ENCODE measurements around the gene MRPL12.

Gene MRPL12

DNA sequence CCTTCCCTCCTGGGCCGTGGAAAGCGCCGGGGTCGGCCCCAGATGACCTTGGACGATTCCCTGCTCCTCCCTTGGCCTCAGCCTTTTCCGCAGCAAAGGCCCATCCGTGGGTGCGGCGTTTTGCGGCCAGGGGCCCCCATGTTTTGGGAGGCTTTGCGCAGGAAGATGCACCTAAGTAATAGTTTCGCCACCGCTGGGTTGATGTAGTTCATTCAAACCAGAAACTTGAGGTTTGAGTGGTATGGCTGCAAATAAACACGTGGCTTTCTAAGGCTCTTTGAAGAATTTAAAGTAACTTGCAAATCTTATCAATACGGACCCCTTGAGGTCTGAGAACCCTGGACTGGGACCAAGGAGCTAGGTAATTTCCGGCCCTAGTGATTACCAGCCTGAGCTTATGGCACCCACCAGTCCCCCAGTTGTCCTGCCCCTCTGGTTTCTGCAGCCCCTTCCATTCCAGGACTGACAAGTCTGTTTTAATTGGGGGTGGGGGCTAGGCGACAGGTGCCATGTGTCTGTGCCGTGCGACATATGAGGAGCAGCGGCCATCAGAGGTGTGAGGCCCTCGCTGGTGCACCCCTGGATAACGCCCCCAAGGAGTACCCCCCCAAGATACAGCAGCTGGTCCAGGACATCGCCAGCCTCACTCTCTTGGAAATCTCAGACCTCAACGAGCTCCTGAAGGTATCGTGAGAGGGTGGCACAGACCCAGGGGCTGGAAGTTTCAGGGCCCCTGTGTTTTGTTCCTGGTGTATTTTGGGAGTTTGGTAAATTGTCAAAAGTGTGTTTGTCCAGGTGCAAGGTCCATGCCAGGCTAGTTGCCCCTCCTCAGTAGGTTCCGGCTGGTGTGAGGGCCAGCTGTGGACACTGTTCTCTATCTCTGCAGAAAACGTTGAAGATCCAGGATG is 834 bp downstream of the MRPL12 start:
- DNase-seq, result no peak

DNA sequence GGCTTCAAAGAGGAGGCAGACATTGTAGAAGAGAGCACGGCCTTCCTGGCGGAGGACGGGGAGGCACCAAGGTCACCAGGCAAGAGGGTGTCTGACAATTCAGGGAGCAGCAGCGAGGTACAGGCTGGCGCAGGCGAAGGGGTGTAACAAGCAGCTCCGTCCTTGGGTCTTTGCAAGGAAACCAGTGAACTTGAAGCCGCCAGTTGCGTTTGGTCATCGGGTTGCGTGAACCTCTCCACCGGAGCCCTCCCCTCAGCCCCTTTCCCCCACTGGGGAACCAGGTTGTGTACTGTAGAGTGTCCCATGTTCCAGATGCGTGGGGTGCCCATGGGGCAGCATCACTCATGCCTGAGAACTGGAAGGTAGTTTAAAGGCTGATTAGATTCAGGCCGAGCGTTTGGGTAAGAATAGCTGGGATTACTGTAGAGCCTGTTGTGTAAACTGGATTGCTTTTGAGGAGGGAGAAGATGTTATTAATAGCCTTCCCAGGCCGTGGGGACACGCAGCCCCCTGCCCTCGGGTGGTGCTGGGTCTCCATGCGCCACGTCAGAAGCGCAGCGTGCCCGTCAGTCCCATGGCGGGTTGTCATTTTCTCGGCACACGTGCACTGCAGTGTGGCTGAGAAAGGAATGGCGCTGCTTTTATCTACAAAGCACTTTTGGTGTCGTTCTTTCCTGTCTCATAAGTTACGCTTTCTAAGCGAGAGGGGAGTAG is 2.5 kb downstream of the MRPL12 start:
- no peak for DNase-seq

DNA sequence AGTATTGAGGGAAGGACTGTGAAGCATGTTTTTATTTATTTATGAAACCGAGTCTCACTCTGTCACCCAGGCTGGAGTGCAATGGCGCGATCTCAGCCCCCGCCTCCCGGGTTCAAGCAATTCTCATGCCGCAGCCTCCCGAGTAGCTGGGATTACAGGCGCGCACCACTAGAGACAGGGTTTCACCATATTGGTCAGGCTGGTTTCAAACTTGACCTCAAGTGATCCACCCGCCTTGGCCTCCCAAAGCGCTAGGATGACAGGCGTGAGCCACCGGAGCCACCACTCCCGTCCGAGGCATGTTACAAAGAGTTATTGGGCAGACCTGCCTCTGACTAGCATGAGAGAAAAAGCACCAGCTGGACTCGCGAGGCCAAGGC is 3.1 kb downstream of the MRPL12 start:
- no peak for DNase-seq

DNA sequence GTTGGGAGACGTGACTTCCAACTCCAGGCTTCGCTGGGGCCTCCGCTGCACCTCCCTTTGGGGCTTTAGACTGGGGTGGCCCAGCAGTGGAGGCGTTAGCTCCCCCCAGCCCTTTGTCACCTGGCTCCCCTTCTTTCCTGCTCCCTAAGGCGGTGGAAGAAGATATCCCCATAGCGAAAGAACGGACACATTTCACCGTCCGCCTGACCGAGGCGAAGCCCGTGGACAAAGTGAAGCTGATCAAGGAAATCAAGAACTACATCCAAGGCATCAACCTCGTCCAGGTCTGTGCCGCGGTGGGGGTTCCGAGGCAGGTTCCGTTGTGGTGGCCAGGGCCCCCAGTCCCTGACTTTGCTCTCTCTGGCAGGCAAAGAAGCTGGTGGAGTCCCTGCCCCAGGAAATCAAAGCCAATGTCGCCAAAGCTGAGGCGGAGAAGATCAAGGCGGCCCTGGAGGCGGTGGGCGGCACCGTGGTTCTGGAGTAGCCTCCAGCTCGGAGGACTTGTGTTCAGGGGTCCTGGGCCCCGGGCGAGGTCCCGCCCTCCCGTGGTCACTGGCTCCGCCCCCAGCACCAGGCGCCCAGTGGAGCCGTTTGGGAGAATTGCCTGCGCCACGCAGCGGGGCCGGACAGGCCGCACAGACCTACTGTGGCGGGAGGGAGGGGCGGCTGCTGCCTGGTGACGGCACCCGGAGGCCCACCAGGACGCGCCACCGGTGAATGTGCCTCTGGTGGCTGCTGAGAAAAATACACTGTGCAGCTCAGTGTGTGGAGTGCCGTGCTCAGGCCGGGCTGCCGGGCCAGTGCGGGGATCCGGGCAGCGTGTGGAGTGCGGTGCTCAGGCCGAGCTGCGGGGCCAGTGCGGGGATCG is 3.8 kb downstream of the MRPL12 start:
- no peak for DNase-seq

DNA sequence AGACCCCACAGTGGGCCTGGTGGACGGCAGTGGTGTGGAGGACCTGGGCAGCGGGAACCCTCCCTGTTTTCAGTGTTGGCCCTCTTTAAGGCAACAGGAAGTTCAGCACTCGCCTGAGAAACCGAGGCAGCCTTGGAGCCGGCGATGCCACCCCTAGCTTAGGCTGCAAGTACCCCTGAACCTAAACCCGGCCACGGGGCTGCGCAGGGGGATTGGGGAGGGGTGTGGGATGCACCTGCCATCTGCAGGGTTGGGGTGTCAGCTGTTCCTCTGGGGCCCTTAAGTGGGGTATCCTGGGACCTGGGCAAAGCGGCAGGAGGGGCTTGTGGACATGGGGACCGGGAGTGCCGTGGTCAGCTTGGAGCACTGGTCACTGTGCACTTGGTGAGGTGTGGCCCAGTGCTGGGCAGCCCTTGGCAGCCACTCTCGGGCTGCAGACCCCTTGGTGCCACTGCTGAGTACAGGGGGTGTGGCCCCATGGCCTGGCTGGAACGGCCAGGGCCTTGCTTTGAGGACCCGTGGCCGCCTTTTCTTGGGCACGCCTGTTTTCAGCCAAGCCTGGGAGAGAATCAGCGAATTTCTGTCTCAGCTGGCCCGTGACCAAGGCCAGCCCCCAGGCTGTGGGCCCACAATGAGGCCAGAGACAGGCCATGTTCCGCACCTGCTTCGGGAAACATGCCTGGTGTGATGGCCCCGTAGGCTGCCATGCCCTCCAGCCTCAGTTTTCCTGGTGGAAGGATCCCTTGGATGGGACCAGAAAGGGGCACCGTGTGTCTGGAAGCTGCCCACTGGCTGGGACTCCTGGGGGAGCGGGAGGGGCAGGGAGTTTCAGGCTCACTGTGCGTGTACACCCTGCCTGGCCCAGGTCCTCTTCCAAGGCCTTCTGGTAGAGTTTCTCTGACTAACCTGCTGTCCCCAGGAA is 4.8 kb downstream of the MRPL12 start:
- DNase-seq, result no peak

DNA sequence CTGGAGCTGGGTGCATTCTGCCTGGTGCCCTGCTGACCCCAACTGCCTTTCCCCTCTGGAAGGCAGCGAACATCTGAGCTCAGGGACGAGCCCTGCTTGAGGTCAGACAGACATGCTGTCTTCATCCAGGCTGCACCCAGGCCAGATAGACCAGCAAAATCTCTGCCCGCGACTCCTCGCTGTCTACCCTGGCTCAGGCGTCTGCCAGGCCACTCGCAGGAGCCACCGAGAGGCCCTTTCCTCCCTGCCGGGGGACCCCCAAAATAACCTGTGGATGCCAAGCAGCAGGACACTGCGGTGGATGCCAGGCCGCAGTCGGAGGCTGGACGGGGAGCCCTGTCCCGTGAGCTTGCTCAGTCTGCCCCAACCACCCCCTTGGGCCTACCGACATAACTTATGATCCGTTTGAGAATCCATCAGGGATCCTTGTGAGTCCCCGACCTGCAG is 5.6 kb downstream of the MRPL12 start:
- no peak for DNase-seq

DNA sequence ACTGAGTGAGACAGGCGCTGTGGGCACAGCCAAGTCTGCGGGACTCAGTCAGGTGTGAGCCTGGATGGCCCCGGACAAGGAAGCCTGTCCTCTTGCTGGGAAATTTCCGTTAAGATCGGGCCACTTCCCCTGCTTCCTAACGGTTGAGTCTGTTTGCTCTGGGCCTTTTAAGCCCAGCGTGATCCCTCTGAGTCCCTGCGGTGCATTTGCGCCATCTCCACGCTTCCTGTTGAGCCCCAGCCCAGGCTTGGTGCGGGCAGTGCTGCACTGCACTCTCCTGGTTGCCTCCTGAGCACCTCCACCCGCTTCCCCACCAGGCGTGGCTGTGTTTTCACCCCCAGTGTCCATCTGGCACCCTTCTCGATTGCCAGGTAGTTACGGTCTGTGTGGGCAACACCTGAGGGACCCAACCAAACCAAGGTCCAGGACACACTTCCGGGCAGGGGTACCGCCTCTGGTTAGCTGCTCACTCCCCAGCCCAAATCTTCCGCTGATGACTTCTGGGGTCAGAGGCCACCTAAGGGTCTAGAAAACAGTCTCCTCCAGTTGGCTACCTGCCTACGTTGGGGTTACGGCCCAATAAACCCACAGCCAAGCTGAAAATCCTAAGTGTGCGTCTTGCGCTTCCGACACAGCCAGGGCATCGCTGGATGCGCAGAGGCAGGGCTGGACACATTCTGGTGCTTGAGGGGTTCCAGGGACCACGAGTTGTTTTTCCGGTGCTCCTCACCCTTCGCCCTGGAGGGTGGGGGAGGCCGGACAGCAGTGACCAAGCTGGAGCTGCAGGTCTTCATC is 7.5 kb downstream of the MRPL12 start:
- no peak for DNase-seq

DNA sequence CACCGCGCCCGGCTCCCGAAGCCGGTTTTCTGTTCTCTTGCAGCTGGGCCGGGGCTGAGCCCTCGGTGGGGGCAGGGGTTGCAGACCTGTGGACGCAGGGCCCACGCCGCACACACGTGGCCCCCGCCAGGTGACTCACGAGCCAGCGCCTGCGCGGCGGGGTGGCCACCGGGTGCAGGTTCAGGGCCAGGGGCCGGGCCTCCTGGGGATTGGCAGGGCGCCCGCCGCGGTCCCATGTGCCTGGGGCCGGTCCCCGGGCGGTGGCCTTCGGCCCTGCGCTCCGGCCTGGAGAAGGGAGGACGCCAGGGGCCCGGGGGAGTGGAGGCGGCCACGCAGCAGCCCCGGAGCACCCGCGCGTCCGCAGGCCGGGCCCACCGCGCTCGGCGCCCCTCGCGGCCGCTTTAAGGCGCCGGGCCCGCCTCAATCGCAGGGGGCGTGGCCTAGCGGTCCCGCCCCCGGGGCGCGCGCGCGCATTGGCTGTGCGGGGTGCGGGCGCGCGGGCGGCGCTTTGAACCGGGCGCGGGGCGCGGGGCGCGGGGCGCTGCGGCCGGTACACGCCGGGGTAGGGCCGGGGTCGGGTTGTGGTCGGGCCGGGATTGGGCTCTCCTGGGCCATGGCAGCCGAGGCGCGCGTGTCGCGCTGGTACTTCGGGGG is 8.8 kb downstream of the MRPL12 start, which contains the start of gene SLC25A10:
Gene SLC25A10, plus strand, starts transcription at position 471 of the 654 bp plus-strand sequence. Its CDS starts 143 bp downstream, at position 614.
- peak; percentile 71 for DNase-seq

DNA sequence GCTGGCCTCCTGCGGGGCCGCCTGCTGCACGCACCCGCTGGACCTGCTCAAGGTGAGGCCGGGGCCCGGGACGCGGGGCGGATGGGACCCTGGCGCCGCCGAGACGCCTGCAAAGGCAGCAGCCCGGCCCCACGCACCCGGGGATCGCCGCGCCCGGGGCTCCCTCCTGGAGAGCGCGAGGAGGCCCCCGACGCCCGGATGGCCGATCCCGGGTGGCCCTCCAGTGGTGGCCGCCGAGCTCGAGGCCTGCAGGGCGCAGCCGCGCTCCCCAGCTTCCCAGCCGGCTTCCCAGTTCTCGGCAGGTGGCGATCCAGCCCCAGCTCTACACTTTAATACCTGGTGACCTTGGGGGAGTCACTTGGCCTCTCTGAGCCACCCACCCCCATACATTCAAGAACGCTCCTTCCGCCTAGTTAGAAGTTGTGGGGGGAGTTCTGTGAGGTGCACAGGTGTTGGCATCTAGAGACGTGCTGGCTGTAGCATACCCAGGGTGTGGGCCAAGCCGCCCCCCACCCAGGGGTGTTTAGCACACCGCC is 9.4 kb downstream of the MRPL12 start:
- no peak for DNase-seq

DNA sequence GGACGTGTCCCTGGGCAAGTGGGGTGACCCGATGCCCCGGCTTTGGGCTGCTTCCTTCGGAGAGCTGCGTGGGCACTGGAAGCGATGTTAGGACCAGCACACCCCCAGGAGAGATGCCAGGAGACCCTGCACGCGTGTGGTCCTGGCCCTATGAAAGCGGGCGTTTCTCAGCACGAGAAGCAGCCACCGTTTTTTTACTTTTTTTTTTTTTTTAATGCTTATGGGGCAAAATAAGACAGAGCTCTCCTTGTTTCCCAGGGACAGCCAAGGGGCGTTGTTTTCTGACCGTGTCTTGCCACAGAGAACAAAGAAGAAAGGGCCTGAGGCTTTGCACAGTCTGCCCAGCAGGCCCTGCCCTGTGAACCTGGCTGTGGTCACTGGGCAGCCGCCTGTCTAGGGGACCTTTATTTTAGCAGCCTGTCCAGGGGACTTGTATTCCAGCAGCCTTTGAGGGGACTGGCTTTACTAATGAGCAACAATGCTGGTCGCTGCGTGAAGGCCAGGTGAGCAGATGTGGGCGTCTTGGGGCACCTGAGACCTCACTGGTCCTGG is 9.9 kb downstream of the MRPL12 start:
- DNase-seq, result no peak

DNA sequence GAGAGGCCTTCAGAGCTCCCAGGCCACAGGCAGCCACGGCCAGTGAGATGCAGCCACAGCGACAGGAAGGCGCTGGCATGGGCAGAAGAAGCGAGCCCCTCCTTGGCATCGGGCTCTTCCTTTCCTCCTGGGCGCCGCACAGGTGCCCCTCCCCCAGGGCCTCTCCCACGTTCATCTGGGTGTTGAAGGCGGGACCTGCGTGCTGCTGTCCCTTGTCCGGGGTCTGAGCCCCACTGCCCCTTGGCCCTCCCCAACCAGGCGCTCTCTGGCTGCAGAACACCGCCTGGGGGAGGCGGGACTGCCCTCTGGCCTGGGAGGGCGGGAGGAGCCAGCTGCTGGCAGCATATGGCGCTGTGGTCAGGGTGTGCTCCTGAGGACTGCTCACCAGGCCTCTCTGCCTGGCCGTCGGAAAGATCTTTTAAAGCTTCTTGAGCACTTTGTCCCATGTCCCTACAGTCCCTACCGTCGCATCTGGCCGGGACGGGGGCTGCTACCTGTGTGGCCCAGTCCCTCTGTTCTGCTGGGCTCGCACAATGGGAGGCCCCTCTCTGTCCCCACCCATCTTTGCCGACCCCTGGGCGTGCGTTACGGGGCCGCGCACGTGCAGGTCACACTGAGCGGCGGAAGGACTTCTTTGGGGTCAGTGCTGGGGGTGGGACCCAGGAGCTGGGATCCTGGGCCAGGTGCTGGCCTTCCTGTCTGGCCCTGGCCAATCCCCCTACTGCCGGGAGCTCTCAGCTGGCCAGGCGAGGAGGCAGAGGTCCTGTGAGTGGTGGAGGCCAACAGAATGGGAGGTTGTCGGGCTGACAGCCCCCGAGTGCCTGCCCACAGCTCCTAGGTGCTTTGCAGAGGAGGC is 10.6 kb downstream of the MRPL12 start:
- no peak for DNase-seq

DNA sequence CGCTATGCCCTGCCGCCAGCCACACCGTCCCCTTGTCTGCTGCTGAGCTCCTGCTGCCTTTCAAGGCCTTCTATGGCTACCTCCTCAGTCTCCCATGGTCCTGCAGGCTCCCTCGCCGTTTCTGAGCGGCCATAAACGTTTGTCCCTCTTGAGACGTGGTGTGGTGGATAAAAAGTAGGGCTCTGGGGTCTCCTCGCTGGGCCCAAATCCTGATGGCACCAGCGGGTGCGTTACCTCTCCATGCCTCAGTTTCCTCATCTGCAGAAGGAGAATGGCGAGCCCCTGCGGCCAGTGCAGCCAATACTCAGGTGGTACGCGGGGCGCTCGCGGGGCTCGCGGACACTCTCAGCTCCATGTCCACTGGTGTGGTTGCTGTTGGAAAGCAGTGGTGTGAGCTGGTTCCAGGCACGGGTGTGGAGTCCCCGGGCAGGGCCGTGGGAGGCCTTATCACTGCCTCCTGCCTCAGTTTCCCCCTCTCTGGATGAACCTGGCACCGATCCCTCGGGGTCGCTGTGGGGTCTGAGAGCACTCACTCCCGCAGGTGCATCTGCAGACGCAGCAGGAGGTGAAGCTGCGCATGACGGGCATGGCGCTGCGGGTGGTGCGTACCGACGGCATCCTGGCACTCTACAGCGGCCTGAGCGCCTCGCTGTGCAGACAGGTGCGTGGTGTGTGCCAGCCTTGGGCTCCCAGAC is 11.4 kb downstream of the MRPL12 start:
- DNase-seq, result no peak

DNA sequence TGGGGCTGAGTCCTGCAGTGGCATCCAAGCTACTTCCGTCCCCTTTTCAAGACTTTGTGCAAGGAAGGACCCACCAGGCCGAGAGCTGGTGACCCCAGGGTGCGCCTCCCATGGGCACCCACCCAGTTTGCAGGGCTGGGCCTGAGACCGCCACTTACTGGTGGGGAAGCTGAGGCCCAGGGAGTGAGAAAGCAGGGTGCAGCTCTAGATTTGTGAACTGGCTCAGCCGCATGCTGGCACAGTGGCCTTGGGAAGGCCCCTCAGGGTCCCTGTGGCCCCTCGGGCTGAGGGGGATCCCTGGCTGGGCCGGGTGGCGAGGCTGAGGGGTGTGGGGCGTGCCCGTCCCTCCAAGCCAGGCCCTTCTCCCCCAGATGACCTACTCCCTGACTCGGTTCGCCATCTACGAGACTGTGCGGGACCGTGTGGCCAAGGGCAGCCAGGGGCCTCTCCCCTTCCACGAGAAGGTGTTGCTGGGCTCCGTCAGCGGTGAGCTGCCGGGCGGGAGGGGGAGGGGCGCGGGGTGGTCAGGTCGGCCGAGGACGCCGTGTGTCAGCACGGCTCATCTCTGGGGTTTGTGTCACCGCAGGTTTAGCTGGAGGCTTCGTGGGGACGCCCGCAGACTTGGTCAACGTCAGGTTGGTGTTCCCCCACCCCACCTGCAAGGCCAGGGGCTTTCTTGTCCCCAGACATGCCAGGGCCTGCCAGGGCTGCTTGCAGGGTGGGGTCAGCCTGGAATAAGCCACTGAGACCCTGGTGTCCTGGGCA is 12.1 kb downstream of the MRPL12 start:
- DNase-seq, result no peak

DNA sequence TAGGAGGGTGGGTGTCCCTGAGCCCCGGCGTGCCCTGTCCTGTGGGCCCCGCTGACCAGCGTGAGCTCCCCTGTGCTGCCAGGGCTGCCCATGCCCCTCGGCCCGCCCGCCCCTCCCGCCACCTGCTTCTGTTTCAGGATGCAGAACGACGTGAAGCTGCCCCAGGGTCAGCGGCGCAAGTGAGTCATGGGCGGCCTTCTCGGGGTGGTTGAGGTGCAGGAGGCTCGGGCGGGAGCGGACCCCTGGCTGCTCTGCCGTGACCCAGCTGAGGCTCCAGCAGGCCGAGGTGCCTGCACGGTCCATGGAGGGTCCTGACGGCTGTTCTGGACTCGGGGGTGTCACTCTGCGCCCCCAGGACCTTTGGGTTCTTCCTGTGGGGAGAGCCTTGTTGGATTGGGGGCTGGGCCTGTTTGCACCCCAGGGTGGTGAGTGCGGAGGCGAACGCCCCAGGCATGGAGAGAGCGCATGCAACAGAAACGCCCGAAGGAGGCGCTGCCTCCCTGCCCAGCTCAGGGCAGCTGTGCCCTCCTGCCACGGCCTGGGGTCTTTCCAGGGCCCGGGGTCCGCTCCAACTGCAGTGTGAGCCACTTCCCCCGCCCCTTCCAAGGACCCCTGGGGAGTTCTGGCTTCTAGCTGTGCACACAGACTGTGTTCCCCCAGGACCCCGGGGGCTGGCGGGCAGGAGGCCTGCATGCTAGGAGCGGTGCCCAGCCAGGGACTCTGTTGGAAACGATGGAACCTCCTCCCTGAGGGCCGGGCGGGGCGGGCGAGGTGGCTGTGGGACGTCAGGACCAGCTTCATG is 12.9 kb downstream of the MRPL12 start:
- no peak for DNase-seq

DNA sequence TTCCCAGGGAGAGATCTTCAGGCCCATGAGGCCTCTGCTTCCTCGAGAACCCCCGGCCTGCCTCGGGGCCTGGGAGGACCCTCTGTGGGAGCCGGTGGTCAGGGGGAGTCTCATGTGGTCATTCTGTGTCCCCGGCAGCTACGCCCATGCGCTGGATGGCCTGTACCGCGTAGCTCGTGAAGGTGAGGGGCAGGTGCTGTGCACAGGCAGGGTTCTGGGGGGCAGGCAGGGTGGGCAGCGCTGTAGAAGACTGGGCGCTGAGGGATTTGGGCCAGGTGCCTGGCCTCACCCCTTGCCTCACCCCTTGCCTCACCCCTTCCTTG is 13.5 kb downstream of the MRPL12 start:
- no peak for DNase-seq

DNA sequence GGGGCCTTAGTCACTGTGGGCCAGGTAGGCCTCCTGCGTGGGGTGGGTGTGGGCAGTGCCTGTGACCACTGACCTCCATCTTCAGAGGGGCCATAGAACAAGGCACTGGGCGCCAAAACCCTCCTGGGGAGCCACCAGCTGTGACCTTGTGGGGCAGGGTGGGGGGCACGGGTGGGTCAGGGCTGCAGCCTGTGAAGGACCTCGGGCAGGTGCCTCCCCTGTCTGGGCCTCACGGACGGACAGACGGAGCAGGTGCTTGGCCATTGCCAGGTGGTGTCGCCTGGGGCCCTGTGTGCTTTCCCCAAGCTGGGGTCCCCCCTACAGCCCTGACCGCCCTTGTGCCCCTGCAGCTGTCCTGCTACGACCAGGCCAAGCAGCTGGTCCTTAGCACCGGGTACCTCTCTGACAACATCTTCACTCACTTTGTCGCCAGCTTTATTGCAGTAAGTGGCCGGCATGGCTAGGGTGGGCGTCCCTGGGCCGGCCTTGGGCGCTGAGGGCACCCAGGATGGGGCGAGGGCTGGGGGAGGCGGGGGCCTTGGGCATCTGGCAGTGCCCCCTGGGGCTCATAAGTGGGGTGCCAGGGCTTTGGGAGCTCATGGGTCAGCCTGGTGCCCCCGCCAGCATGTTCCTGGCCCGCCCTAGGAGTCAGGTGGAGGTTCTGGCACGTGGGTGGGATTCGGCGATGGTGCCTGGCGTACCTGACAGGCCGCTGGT is 14.0 kb downstream of the MRPL12 start:
- DNase-seq, result no peak
